Chondrocyte (in vitro differentiated cells): ENCODE data around the gene TRIM31. TPM values are rescaled to one million over a fixed set of nuclear protein-coding genes. Genes with fewer than 3 reads are reported as not detected.

Source experiments
- DNase-seq: peaks from one replicate; pipeline ENCODE4 v3.0.0; 2021; ENCODE audit warnings: mixed read lengths, low spot score
- H3K27ac Mint-ChIP-seq: one replicate; pipeline ENCODE4 v1.8.0; 2021; ENCODE audit warnings: mild to moderate bottlenecking, moderate library complexity, mixed read lengths; ENCODE audit not compliant: unreplicated experiment
- H3K27me3 Mint-ChIP-seq: 2 replicates; pipeline ENCODE4 v1.8.0; 2021; ENCODE audit warnings: low read depth, mixed read lengths
- H3K36me3 Mint-ChIP-seq: 2 replicates; pipeline ENCODE4 v1.8.0; 2021; ENCODE audit warnings: low read depth, mixed read lengths
- H3K4me1 Mint-ChIP-seq: 2 replicates; pipeline ENCODE4 v1.8.0; 2021; ENCODE audit warnings: low read depth, mild to moderate bottlenecking, mixed read lengths
- H3K4me3 Mint-ChIP-seq: one replicate; pipeline ENCODE4 v1.8.0; 2021; ENCODE audit warnings: mild to moderate bottlenecking, moderate library complexity, mixed read lengths; ENCODE audit not compliant: unreplicated experiment
- H3K9me3 Mint-ChIP-seq: 2 replicates; pipeline ENCODE4 v1.8.0; 2021; ENCODE audit warnings: low read depth, mixed read lengths
- total RNA-seq: library from RNA; stranded (reverse); gene quantifications from 3 replicates; pipeline ENCODE4 v1.2.1, GENCODE V29; 2021
- TF ChIP-seq, protein P1 (sequence below): fragments of 200-600 bp; sonication (generic); IDR thresholded peaks from 2 replicates; pipeline ENCODE4 v1.5.0; 2021; ENCODE audit warnings: antibody characterized with exemption, mild to moderate bottlenecking, moderate library complexity

The TRIM31 gene
- total RNA-seq, 1 donor from 2014 or later, result not detected

GRCh38 chr6:30073489-30074235, 39.2 kb downstream of the TRIM31 start:
- H3K27me3 Mint-ChIP-seq, result peaks cover 74% of the 10 kb centered on the region
- DNase-seq, result no peak
- TF ChIP-seq, protein P1, sequence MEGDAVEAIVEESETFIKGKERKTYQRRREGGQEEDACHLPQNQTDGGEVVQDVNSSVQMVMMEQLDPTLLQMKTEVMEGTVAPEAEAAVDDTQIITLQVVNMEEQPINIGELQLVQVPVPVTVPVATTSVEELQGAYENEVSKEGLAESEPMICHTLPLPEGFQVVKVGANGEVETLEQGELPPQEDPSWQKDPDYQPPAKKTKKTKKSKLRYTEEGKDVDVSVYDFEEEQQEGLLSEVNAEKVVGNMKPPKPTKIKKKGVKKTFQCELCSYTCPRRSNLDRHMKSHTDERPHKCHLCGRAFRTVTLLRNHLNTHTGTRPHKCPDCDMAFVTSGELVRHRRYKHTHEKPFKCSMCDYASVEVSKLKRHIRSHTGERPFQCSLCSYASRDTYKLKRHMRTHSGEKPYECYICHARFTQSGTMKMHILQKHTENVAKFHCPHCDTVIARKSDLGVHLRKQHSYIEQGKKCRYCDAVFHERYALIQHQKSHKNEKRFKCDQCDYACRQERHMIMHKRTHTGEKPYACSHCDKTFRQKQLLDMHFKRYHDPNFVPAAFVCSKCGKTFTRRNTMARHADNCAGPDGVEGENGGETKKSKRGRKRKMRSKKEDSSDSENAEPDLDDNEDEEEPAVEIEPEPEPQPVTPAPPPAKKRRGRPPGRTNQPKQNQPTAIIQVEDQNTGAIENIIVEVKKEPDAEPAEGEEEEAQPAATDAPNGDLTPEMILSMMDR, result no peak
- H3K9me3 Mint-ChIP-seq, result no peaks in the 10 kb centered on the region
- H3K4me3 Mint-ChIP-seq, result peak overlapping the region; percentile 5
- peaks cover 27% of the 10 kb centered on the region for H3K36me3 Mint-ChIP-seq
- H3K27ac Mint-ChIP-seq, result no peak overlapping the region
- peaks cover 32% of the 10 kb centered on the region for H3K4me1 Mint-ChIP-seq

DNA sequence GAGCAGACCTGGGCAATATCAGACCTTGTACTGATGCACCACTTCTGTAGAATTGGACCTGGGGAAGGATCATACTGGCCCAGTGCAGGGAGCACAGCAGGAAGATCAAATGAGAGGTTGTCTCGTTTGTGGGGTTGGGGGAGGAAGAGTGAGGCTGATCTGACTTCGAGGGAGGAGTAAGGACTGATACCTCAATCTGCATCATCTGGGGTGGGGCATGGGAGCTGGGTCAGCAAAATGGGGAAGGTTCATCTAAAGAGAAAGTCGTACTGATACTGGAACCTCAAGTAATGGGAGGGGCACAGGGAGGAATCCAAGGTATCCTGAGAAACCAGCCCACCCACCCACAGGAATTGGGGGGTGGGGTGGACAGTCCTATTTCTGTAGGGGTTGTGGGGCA, 41.0 kb downstream of the TRIM31 start:
- no peak overlapping the region for H3K4me3 Mint-ChIP-seq
- peaks cover 66% of the 10 kb centered on the region for H3K27me3 Mint-ChIP-seq
- H3K36me3 Mint-ChIP-seq, result peaks cover 36% of the 10 kb centered on the region
- H3K27ac Mint-ChIP-seq, result no peak overlapping the region
- TF ChIP-seq, protein P1, result no peak
- no peaks in the 10 kb centered on the region for H3K9me3 Mint-ChIP-seq
- DNase-seq, result no peak
- H3K4me1 Mint-ChIP-seq, result peaks cover 43% of the 10 kb centered on the region

GRCh38 chr6:30071081-30071818, 41.6 kb downstream of the TRIM31 start:
- Mint-ChIP-seq H3K36me3 (peaks cover 36% of the 10 kb centered on the region), H3K27ac (no peak overlapping the region), H3K4me1 (peaks cover 46% of the 10 kb centered on the region), H3K4me3 (no peak overlapping the region), H3K9me3 (no peaks in the 10 kb centered on the region), H3K27me3 (peaks cover 60% of the 10 kb centered on the region)
- TF ChIP-seq, protein P1, result peak; percentile 33
- DNase-seq, result no peak

- H3K4me3 Mint-ChIP-seq, result peak overlapping the region; percentile 100
- TF ChIP-seq, protein P1, result no peak
- no peaks in the 10 kb centered on the region for H3K9me3 Mint-ChIP-seq
- H3K27me3 Mint-ChIP-seq, result peaks cover 29% of the 10 kb centered on the region
- H3K36me3 Mint-ChIP-seq, result peaks cover 34% of the 10 kb centered on the region
- H3K27ac Mint-ChIP-seq, result peak overlapping the region; percentile 100
- no peak for DNase-seq
- peaks cover 40% of the 10 kb centered on the region for H3K4me1 Mint-ChIP-seq
Measured at GRCh38 chr6:30067460-30068139, 45.3 kb downstream of the TRIM31 start.
